Measurements from ENCODE around the gene KHDC3L. TPM values are rescaled to one million over a fixed set of nuclear protein-coding genes. Genes with fewer than 3 reads are reported as not detected.

Gene KHDC3L
- total RNA-seq, 1 experiment from 2014 or later, result 0.22 TPM

GRCh38 chr6:73393278-73393677 lies 30.8 kb downstream of the KHDC3L start:
- no peak overlapping the region; a peak in 1 of 7 replicates for H3K27ac Mint-ChIP-seq
- Histone ChIP-seq H3K9ac (ENCODE audit: extremely low read depth, insufficient read length, low read length) (no peak overlapping the region), H3K27ac (ENCODE audit: insufficient read length, low read depth, low read length) (no peak overlapping the region), H2BK12ac (ENCODE audit: insufficient read length, low read depth, low read length) (no peak overlapping the region), H3K9me3 (ENCODE audit: control insufficient read depth, low read depth, low read length) (no peaks in the 10 kb centered on the region), H3K4me1 (ENCODE audit: insufficient read depth, low read length) (no peaks in the 10 kb centered on the region), H2BK120ac (ENCODE audit: low read depth, low read length, poor library complexity, severe bottlenecking) (no peak overlapping the region), H3K79me2 (ENCODE audit: insufficient read depth, low read length) (no peaks in the 10 kb centered on the region), H4K8ac (replicated peaks; ENCODE audit: insufficient read length, low read depth, low read length) (no peak overlapping the region), H3K27me3 (ENCODE audit: insufficient read depth, low read length) (no peaks in the 10 kb centered on the region), H3T11ph (ENCODE audit: low read length) (no peak overlapping the region), H2AK5ac (ENCODE audit: insufficient read length, low read length) (no peak overlapping the region), H2BK15ac (ENCODE audit: low read depth, low read length) (no peak overlapping the region; the same call in 1 of the 2 replicates), H4K91ac (ENCODE audit: insufficient read length, low read depth, low read length) (no peak overlapping the region), H3K56ac (ENCODE audit: insufficient read length, low read depth, low read length) (no peak overlapping the region), H3K4me2 (ENCODE audit: insufficient read depth, insufficient read length, low read length) (no peak overlapping the region), H2BK20ac (ENCODE audit: low read depth, low read length, poor library complexity, severe bottlenecking) (no peak overlapping the region), H3K4ac (ENCODE audit: low read depth, low read length) (no peak overlapping the region), H2AFZ (ENCODE audit: low read length) (no peak overlapping the region), H2BK5ac (ENCODE audit: insufficient read length, low read length) (no peak overlapping the region), H3K23ac (ENCODE audit: insufficient read length, low read depth, low read length) (no peak overlapping the region), H3K23me2 (ENCODE audit: insufficient read length, low read depth, low read length, poor library complexity, severe bottlenecking) (peaks cover 7% of the 10 kb centered on the region), H4K5ac (ENCODE audit: insufficient read length, low read depth, low read length) (no peak overlapping the region), H3K14ac (ENCODE audit: insufficient read depth, low read length) (no peak overlapping the region), H4K20me1 (ENCODE audit: control insufficient read depth, insufficient read depth, insufficient read length) (no peaks in the 10 kb centered on the region), H3K18ac (ENCODE audit: insufficient read length, low read depth, low read length) (no peak overlapping the region), H3K79me1 (ENCODE audit: insufficient read depth, low read depth, low read length, poor library complexity, severe bottlenecking) (no peaks in the 10 kb centered on the region)
- H3K36me3 Mint-ChIP-seq (ENCODE audit: insufficient read depth in 1 of 3, low read depth in 3 of 3), result no peaks in the 10 kb centered on the region; a peak in 2 of 7 replicates
- TF ChIP-seq CTCF (conservative IDR thresholded peaks at IDR 0.05), result no peak
- WGBS (ENCODE audit: extremely low coverage, insufficient read length, low lambda C conversion rate), result no CpG with 5 or more reads among the region's 3 CpGs
- H3K9me3 Mint-ChIP-seq, result peaks cover 3% of the 10 kb centered on the region in 2 experiments; a peak in 4 of 5 replicates
- no peak for DNase-seq
- peaks cover 3% of the 10 kb centered on the region for H3K27me3 Mint-ChIP-seq (ENCODE audit: low read depth)
- peaks cover 9 to 12% of the 10 kb centered on the region in 2 experiments; a peak in 3 of 4 replicates for H3K4me1 Mint-ChIP-seq
- no peak overlapping the region for H3K4me3 Mint-ChIP-seq
